HCT116 (cell line): ENCODE measurements around the gene RASSF5. TPM values are rescaled to one million over a fixed set of nuclear protein-coding genes. Genes with fewer than 3 reads are reported as not detected.

Experiments used
- ATAC-seq: fragments of 200-7000 bp; cut with Tn5 transposase; 2 replicates; pipeline ENCODE4 v1.9.1; 2020; ENCODE audit warnings: mild to moderate bottlenecking, moderate library complexity
- BruUV-seq: library from RNA; stranded (reverse); fragments of 400-500 nt; replicated peaks from 2 replicates; lab custom pipeline; 2021; lab: Mats Ljungman, UMichigan
- CTCF ChIA-PET: fragments of 300-600 bp; sonication (Branson Sonifier 250); formaldehyde crosslinking; loops from one replicate; lab custom pipeline; 2021; ENCODE audit warnings: antibody characterized with exemption; lab: Charles Lee
- POLR2A ChIA-PET: fragments of 300-600, 350-600 bp; sonication (Branson Sonifier 250); formaldehyde crosslinking; loops from one replicate; lab custom pipeline; 2021; ENCODE audit warnings: antibody characterized with exemption; lab: Charles Lee
- RAD21 ChIA-PET, 2 experiments: fragments of 300-600 bp; sonication (Branson Sonifier 250); formaldehyde crosslinking; loops; one replicate each; lab custom pipeline; 2023; ENCODE audit warnings: low total read pairs in 2 of 2; ENCODE audit not compliant: uncharacterized antibody in 2 of 2, unreplicated experiment in 2 of 2, low non-redundant PET in 1 of 2; lab: Charles Lee
- DNase-seq: peaks from one replicate; pipeline ENCODE4 v3.0.0-alpha.2; 2010; ENCODE audit warnings: low read depth, low spot score
- H2AFZ ChIP-seq: fragments of 200-600 bp; shearing (Covaris generic), sonication (generic); 2 replicates; pipeline ENCODE4 v1.6.1; 2017; ENCODE audit warnings: low read depth, mixed run types, mixed read lengths, antibody characterized with exemption, low read length; ENCODE audit not compliant: poor library complexity, severe bottlenecking
- H3K27ac ChIP-seq: 2 replicates; pipeline ENCODE4 v1.5.1; 2012; ENCODE audit warnings: low read depth, low read length
- H3K27me3 ChIP-seq: fragments of 200-600 bp; sonication (generic); 2 replicates; pipeline ENCODE4 v1.6.1; 2016; ENCODE audit warnings: mixed run types, low read length, mixed read lengths; ENCODE audit not compliant: insufficient read depth
- H3K36me3 ChIP-seq, 2 experiments: fragments of 200-500 bp in 1 of 2; fragments of 200-600 bp in 1 of 2; sonication (Bioruptor generic) in 1 of 2; sonication (generic) in 1 of 2; 2 replicates each; pipeline versions ENCODE4 v1.5.1 to v1.6.1; 2014 to 2016; ENCODE audit warnings: low read length in 2 of 2, inconsistent platforms in 1 of 2, mixed read lengths in 1 of 2, mixed run types in 1 of 2; ENCODE audit not compliant: insufficient read depth in 2 of 2, control insufficient read depth in 1 of 2
- H3K4me1 ChIP-seq, 2 experiments: fragments of 200-600 bp in 1 of 2; sonication (generic) in 1 of 2; 2 replicates each; pipeline versions ENCODE4 v1.5.1 to v1.6.1; 2012 to 2017; ENCODE audit warnings: low read length in 2 of 2, inconsistent platforms in 1 of 2, mild to moderate bottlenecking in 1 of 2, mixed read lengths in 1 of 2, mixed run types in 1 of 2, moderate library complexity in 1 of 2; ENCODE audit not compliant: insufficient read depth in 2 of 2, control insufficient read depth in 1 of 2
- H3K4me2 ChIP-seq: fragments of 200-600 bp; sonication (generic); 2 replicates; pipeline ENCODE4 v1.6.1; 2017; ENCODE audit warnings: mixed run types, low read length, mixed read lengths
- H3K4me3 ChIP-seq, 2 experiments: fragments of 200-600 bp in 1 of 2; sonication (generic) in 1 of 2; replicated peaks in 1 of 2; 2 replicates each; pipeline ENCODE4 v1.5.1; 2011 to 2016; ENCODE audit warnings: low read length in 2 of 2, control low read depth in 1 of 2, low read depth in 1 of 2, mild to moderate bottlenecking in 1 of 2, mixed read lengths in 1 of 2, mixed run types in 1 of 2
- H3K79me2 ChIP-seq: fragments of 200-600 bp; sonication (generic); 2 replicates; pipeline ENCODE4 v1.6.1; 2017; ENCODE audit warnings: mild to moderate bottlenecking, mixed run types, low read length, moderate library complexity, mixed read lengths; ENCODE audit not compliant: insufficient read depth
- H3K9ac ChIP-seq: fragments of 200-600 bp; sonication (generic); 2 replicates; pipeline ENCODE4 v1.6.1; 2016; ENCODE audit warnings: low read length, mixed read lengths
- H3K9me2 ChIP-seq: fragments of 200-600 bp; sonication (generic), shearing (Covaris generic); 2 replicates; pipeline ENCODE4 v1.6.1; 2017; ENCODE audit warnings: mixed run types, mild to moderate bottlenecking, moderate library complexity; ENCODE audit not compliant: insufficient read depth
- H3K9me3 ChIP-seq, 2 experiments: fragments of 200-500 bp in 1 of 2; fragments of 200-600 bp in 1 of 2; sonication (Bioruptor generic) in 1 of 2; sonication (generic) in 1 of 2; 2 replicates each; pipeline ENCODE4 v1.6.1; 2014 to 2017; ENCODE audit warnings: low read length in 2 of 2, mixed read lengths in 2 of 2, inconsistent platforms in 1 of 2, low read depth in 1 of 2, mild to moderate bottlenecking in 1 of 2, mixed run types in 1 of 2, moderate library complexity in 1 of 2; ENCODE audit not compliant: control insufficient read depth in 1 of 2, insufficient read depth in 1 of 2
- H4K20me1 ChIP-seq: fragments of 200-600 bp; sonication (generic), shearing (Covaris generic); 2 replicates; pipeline ENCODE4 v1.6.1; 2017; ENCODE audit warnings: mixed run types, mild to moderate bottlenecking, moderate library complexity; ENCODE audit not compliant: insufficient read depth
- ELF1 ChIP-seq: IDR thresholded peaks from 2 replicates; pipeline ENCODE4 v1.6.1; 2012; ENCODE audit warnings: low read depth, borderline replicate concordance
- RAD21 ChIP-seq: IDR thresholded peaks from 2 replicates; pipeline ENCODE4 v1.6.1; 2012; ENCODE audit warnings: low read depth, mild to moderate bottlenecking
- SP1 ChIP-seq: IDR thresholded peaks from 2 replicates; pipeline ENCODE4 v1.6.1; 2012; ENCODE audit warnings: low read depth
- YY1 ChIP-seq: IDR thresholded peaks from 2 replicates; pipeline ENCODE4 v1.6.1; 2011; ENCODE audit warnings: low read length, low read depth, moderate library complexity, mild to moderate bottlenecking; ENCODE audit not compliant: insufficient replicate concordance; ENCODE audit errors: extremely low read depth
- ZBTB33 ChIP-seq: IDR thresholded peaks from 2 replicates; pipeline ENCODE4 v1.6.1; 2011; ENCODE audit warnings: mild to moderate bottlenecking, low read length, moderate library complexity; ENCODE audit not compliant: insufficient replicate concordance; ENCODE audit errors: extremely low read depth
- intact Hi-C: fragments of 100-400 bp; cut with micrococcal nuclease; formaldehyde crosslinking; loops from 2 replicates; pipeline ENCODE4 v1.10.0; 2022
- total RNA-seq: library from RNA; stranded (reverse); gene quantifications from one replicate; pipeline ENCODE4 v1.2.1, GENCODE V29; 2021; ENCODE audit not compliant: unreplicated experiment
- TF ChIP-seq, protein P1 (sequence below): IDR thresholded peaks from 2 replicates; pipeline ENCODE4 v1.6.1; 2012
- TF ChIP-seq, protein P2 (sequence below), 3 experiments: fragments of 200-600 bp in 1 of 3; sonication (generic) in 1 of 3; IDR thresholded peaks in 2 of 3; conservative IDR thresholded peaks in 1 of 3; 2 replicates each; pipeline ENCODE4 v1.5.1; 2012 to 2017; ENCODE audit warnings: low read depth in 2 of 3, low read length in 2 of 3, antibody characterized with exemption in 1 of 3, borderline replicate concordance in 1 of 3, control low read depth in 1 of 3, mild to moderate bottlenecking in 1 of 3, mixed read lengths in 1 of 3, mixed run types in 1 of 3, moderate library complexity in 1 of 3; ENCODE audit not compliant: insufficient read depth in 1 of 3

Gene RASSF5
- total RNA-seq, 1 experiment from 2014 or later, result 5.4 TPM

- Histone ChIP-seq H3K27me3 (no peaks in the 10 kb centered on the region), H3K79me2 (no peaks in the 10 kb centered on the region), H3K9me3 (no peaks in the 10 kb centered on the region), H4K20me1 (no peaks in the 10 kb centered on the region), H3K9me2 (no peaks in the 10 kb centered on the region), H3K4me2 (no peak overlapping the region), H3K9ac (no peak overlapping the region), H3K27ac (no peak overlapping the region), H3K4me3 (no peak overlapping the region), H2AFZ (no peak overlapping the region), H3K4me1 (no peaks in the 10 kb centered on the region), H3K36me3 (no peaks in the 10 kb centered on the region)
- TF ChIP-seq, protein P1, sequence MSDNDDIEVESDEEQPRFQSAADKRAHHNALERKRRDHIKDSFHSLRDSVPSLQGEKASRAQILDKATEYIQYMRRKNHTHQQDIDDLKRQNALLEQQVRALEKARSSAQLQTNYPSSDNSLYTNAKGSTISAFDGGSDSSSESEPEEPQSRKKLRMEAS, result no peak
- DNase-seq (no peak), ATAC-seq (no peak)
- no TSS peak for BruUV-seq
- ChIA-PET POLR2A (no interaction called here), CTCF (interaction anchor here (5.5 kb wide), 1 partner anchor 95 kb away, joined by 96 read pairs; no protein-coding TSS in a partner anchor), RAD21 (no interaction called here)
- intact Hi-C loops, result no loop called here
These were observed 18.9 kb upstream of the RASSF5 start for GRCh38 chr1:206488466-206488865.

DNA sequence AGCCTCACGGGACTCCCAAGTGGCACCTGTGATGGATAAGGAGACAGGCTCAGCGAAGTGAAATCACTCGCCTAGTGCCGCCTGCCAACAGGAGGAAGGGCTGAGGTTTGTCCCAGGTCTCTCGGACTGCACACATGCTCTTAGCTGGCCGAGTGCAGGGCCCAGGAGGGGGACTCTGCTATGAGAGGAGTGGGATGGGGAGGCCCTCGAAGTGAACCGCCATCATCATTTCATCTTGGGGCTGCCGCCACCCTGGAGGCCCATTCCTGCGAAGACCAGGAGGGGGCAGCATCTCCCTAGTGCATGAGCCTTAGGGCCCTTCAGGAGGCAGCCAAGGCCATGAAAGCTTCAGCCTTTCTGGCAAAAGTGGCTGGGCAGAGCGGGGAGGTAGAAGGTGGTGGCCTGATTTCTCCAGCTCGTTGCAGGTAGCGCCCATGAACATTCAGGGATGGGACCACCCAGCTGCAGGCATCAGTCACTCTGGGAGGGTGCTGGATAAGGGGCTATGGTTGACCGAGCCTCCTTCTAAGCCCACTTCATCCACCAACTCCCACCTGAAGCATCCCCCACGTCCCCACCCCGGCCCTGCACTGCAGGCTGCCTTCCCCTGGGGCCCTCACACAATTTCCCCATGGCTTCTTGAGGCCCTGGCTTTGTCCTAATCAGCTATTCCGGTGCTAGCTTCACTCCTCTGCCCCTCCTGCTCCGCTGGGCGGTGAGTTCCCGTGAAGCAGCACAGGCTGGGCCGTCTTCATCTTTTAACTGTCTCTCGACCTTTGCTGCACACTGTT is 17.2 kb upstream of the RASSF5 start:
- ATAC-seq (peak; percentile 96), DNase-seq (no peak)
- POLR2A ChIA-PET, result no interaction called here
- no TSS peak for BruUV-seq
- Histone ChIP-seq H3K36me3 (no peaks in the 10 kb centered on the region), H4K20me1 (no peaks in the 10 kb centered on the region), H2AFZ (no peak overlapping the region), H3K4me3 (no peak overlapping the region), H3K9me3 (no peaks in the 10 kb centered on the region), H3K27me3 (no peaks in the 10 kb centered on the region), H3K4me2 (no peak overlapping the region), H3K4me1 (no peaks in the 10 kb centered on the region), H3K9ac (no peak overlapping the region), H3K79me2 (no peaks in the 10 kb centered on the region), H3K9me2 (no peaks in the 10 kb centered on the region), H3K27ac (no peak overlapping the region)
- CTCF ChIA-PET, result interaction anchor here (0.6 to 5.5 kb wide), 17 partner anchors 9 to 563 kb away, joined by 3 to 96 read pairs (median 7); partner anchors contain the start of genes DYRK3, EIF2D and IKBKE
- RAD21 ChIA-PET, result interaction anchor here (0.8 to 2.2 kb wide), 5 partner anchors 93 to 491 kb away, joined by 3 to 10 read pairs (median 5); no protein-coding TSS in a partner anchor
- intact Hi-C loops, result loop anchor here (1.0 to 5.0 kb wide), 4 partner anchors 55 to 492 kb away; no protein-coding TSS in a partner anchor
- TF ChIP-seq RAD21 (peak; percentile 99), ELF1 (no peak), ZBTB33 (no peak), SP1 (no peak), YY1 (peak; percentile 62)
- TF ChIP-seq, protein P2, sequence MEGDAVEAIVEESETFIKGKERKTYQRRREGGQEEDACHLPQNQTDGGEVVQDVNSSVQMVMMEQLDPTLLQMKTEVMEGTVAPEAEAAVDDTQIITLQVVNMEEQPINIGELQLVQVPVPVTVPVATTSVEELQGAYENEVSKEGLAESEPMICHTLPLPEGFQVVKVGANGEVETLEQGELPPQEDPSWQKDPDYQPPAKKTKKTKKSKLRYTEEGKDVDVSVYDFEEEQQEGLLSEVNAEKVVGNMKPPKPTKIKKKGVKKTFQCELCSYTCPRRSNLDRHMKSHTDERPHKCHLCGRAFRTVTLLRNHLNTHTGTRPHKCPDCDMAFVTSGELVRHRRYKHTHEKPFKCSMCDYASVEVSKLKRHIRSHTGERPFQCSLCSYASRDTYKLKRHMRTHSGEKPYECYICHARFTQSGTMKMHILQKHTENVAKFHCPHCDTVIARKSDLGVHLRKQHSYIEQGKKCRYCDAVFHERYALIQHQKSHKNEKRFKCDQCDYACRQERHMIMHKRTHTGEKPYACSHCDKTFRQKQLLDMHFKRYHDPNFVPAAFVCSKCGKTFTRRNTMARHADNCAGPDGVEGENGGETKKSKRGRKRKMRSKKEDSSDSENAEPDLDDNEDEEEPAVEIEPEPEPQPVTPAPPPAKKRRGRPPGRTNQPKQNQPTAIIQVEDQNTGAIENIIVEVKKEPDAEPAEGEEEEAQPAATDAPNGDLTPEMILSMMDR (IDR thresholded peaks at IDR 0.05 in 2 of 3, conservative IDR thresholded peaks at IDR 0.05 in 1 of 3; ENCODE audit: borderline replicate concordance in 1 of 3, insufficient read depth in 1 of 3, low read depth in 2 of 3, low read length in 2 of 3), result peak; percentile 94 to 98 (median 94)
- TF ChIP-seq, all 23 proteins: peak for 3
